KMS-11 (cell line): ENCODE results near the gene RIC8A.

Experiments used
- H2AFZ ChIP-seq: fragments of 200-600 bp; sonication (generic); 2 replicates; pipeline ENCODE4 v1.6.1; 2016; ENCODE audit warnings: antibody characterized with exemption, mixed run types, low read depth
- H3K27ac ChIP-seq: fragments of 200-600 bp; sonication (generic); 2 replicates; pipeline ENCODE4 v1.6.1; 2016; ENCODE audit warnings: mild to moderate bottlenecking, mixed run types
- H3K27me3 ChIP-seq: fragments of 200-600 bp; sonication (generic); 2 replicates; pipeline ENCODE4 v1.6.1; 2017; ENCODE audit warnings: mild to moderate bottlenecking, low read depth, mixed run types, moderate library complexity; ENCODE audit not compliant: insufficient read depth
- H3K36me3 ChIP-seq: fragments of 200-600 bp; sonication (generic); 2 replicates; pipeline ENCODE4 v1.6.1; 2017; ENCODE audit warnings: mild to moderate bottlenecking, mixed run types; ENCODE audit not compliant: insufficient read depth
- H3K4me1 ChIP-seq: fragments of 200-600 bp; sonication (generic); 2 replicates; pipeline ENCODE4 v1.6.1; 2016; ENCODE audit warnings: mild to moderate bottlenecking, low read depth, mixed run types; ENCODE audit not compliant: poor library complexity, severe bottlenecking
- H3K4me2 ChIP-seq: fragments of 200-600 bp; sonication (generic); 2 replicates; pipeline ENCODE4 v1.7.0; 2016; ENCODE audit warnings: mild to moderate bottlenecking, mixed run types
- H3K4me3 ChIP-seq: fragments of 200-600 bp; sonication (generic); IDR thresholded peaks from 2 replicates; pipeline ENCODE4 v1.6.1; 2017; ENCODE audit warnings: low read depth, low read length, mixed read lengths; ENCODE audit not compliant: insufficient read depth
- H3K79me2 ChIP-seq: fragments of 200-600 bp; sonication (generic); 2 replicates; pipeline ENCODE4 v1.6.1; 2016; ENCODE audit warnings: low read depth, mixed run types; ENCODE audit not compliant: insufficient read depth
- H3K9ac ChIP-seq: fragments of 200-600 bp; sonication (generic); 2 replicates; pipeline ENCODE4 v1.6.1; 2016; ENCODE audit warnings: mild to moderate bottlenecking, mixed run types
- H4K20me1 ChIP-seq: fragments of 200-600 bp; sonication (generic); 2 replicates; pipeline ENCODE4 v1.6.1; 2016; ENCODE audit warnings: mild to moderate bottlenecking, mixed run types; ENCODE audit not compliant: insufficient read depth
- CTCF ChIP-seq: fragments of 200-600 bp; sonication (generic); conservative IDR thresholded peaks from 2 replicates; pipeline ENCODE4 v1.6.1; 2017; ENCODE audit warnings: low read depth, mild to moderate bottlenecking, antibody characterized with exemption, low read length, moderate library complexity, mixed read lengths

Gene RIC8A

DNA sequence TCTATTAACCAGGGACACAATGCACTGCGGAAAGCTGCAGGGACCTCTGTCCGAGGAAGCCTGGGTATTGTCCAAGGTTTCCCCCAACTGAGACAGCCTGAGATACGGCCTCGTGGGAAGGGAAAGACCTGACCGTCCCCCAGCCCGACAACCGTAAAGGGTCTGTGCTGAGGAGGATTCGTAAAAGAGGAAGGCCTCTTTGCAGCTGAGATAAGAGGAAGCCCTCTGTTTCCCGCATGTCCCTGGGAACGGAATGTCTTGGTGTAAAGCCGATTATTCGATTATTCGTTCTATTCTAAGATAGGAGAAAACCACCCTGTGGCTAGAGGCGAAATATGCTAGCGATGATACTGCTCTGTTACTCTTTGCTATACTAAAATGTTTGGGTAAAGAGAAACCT is 5.5 kb upstream of the RIC8A start:
- no peak for TF ChIP-seq CTCF
- H3K9ac ChIP-seq = no peak overlapping the region
- H3K27ac ChIP-seq = no peak overlapping the region
- H2AFZ ChIP-seq = no peak overlapping the region
- peaks cover 18% of the 10 kb centered on the region; the same call in 1 of the 2 replicates for H3K79me2 ChIP-seq
- no peak overlapping the region for H3K4me3 ChIP-seq
- H3K36me3 ChIP-seq = no peaks in the 10 kb centered on the region; the same call in 1 of the 2 replicates
- no peaks in the 10 kb centered on the region for H3K27me3 ChIP-seq
- H4K20me1 ChIP-seq = no peaks in the 10 kb centered on the region
- H3K4me2 ChIP-seq = no peak overlapping the region
- H3K4me1 ChIP-seq = peaks cover 7% of the 10 kb centered on the region

- Histone ChIP-seq H4K20me1 (no peaks in the 10 kb centered on the region), H3K4me3 (no peak overlapping the region)
- TF ChIP-seq CTCF = no peak
These were observed 5.0 kb upstream of the RIC8A start for GRCh38 chr11:202490-202889.

GRCh38 chr11:203056-203944 is 4.2 kb upstream of the RIC8A start:
- Histone ChIP-seq H4K20me1 (no peaks in the 10 kb centered on the region), H3K4me2 (no peak overlapping the region), H3K36me3 (no peaks in the 10 kb centered on the region; the same call in 1 of the 2 replicates), H3K79me2 (peaks cover 23% of the 10 kb centered on the region; the same call in 1 of the 2 replicates), H3K9ac (no peak overlapping the region), H3K4me3 (no peak overlapping the region), H3K4me1 (peaks cover 7% of the 10 kb centered on the region), H2AFZ (no peak overlapping the region), H3K27me3 (no peaks in the 10 kb centered on the region), H3K27ac (no peak overlapping the region)
- TF ChIP-seq CTCF = no peak

More at GRCh38 chr11:202490-202889, 5.0 kb upstream of the RIC8A start:
- peaks cover 19% of the 10 kb centered on the region; the same call in 1 of the 2 replicates for H3K79me2 ChIP-seq
- no peaks in the 10 kb centered on the region for H3K27me3 ChIP-seq
- peaks cover 7% of the 10 kb centered on the region for H3K4me1 ChIP-seq
- no peaks in the 10 kb centered on the region; the same call in 1 of the 2 replicates for H3K36me3 ChIP-seq
- H3K4me2 ChIP-seq = no peak overlapping the region
- H2AFZ ChIP-seq = no peak overlapping the region
- no peak overlapping the region for H3K27ac ChIP-seq
- H3K9ac ChIP-seq = no peak overlapping the region

GRCh38 chr11:203945-204586 is 3.4 kb upstream of the RIC8A start:
- Histone ChIP-seq H3K27me3 (no peaks in the 10 kb centered on the region), H3K79me2 (peaks cover 26% of the 10 kb centered on the region), H3K9ac (no peak overlapping the region), H3K4me1 (peaks cover 7% of the 10 kb centered on the region), H4K20me1 (no peaks in the 10 kb centered on the region), H3K36me3 (no peaks in the 10 kb centered on the region; the same call in 1 of the 2 replicates), H3K4me2 (no peak overlapping the region), H3K27ac (no peak overlapping the region), H2AFZ (no peak overlapping the region), H3K4me3 (no peak overlapping the region)
- no peak for TF ChIP-seq CTCF
